ENCODE results near the gene MARCKSL1. TPM values are rescaled to one million over a fixed set of nuclear protein-coding genes. Genes with fewer than 3 reads are reported as not detected.
"Not testable (repeated sequence)": the region's sequence is repeated elsewhere in the genome, so short reads cannot be mapped to it uniquely, and the experiment has no call there.

Gene MARCKSL1
- total RNA-seq, 2 donors from 2014 or later: 18.4 to 24.4 TPM

DNA sequence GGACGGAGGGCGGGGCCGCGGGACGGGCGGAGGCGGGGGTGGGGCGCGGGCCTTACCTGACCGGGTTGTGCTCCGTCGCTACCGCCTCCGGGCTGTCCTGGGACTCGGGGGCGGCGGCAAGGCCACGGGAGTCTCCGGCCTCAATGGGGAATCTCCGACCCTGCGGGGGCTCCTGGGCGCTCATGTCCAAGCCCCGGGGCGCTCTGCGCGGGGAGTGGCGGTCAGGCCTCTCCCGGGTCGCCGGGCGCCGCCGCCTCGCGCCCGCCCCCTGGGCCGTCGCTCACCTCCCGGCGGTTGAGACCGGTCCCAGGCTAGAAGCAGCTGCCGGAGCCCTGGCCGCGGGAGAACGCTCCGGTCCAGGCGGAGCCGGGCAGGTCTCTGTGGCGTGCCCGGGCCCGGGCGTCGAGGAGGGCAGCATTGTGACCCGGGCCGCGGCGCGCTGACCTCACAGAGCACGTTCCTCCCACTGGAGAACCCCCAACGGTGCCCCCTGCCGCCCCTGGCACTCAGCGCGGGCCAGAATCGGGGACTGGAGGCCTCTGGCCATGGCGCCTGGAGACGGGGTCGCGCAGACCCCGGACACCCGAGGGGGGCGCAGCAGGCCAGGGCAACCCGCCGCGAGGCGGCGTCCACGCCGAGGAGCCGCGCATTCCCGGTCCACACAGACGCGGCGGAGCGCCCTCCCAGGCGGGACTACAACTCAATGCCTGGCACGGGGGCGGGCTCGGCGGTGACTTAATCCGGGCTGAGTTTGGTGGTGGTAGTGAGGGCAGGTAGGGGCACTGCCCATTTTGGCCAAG is 25.8 kb upstream of the MARCKSL1 start:
- no peaks in the 10 kb centered on the region for H3K9me3 ChIP-seq (ENCODE audit: control insufficient read depth, low read length, poor library complexity, severe bottlenecking)
- DNase-seq (no peak), ATAC-seq (peak; percentile 51)
- peaks cover 3% of the 10 kb centered on the region for H3K36me3 Mint-ChIP-seq (ENCODE audit: low read depth)
- peak overlapping the region; percentile 45 for H3K27ac Mint-ChIP-seq
- H3K4me1 Mint-ChIP-seq: peaks cover 18% of the 10 kb centered on the region
- peak overlapping the region; percentile 15 for H3K4me3 Mint-ChIP-seq
- H3K27me3 Mint-ChIP-seq: peaks cover 12% of the 10 kb centered on the region

DNA sequence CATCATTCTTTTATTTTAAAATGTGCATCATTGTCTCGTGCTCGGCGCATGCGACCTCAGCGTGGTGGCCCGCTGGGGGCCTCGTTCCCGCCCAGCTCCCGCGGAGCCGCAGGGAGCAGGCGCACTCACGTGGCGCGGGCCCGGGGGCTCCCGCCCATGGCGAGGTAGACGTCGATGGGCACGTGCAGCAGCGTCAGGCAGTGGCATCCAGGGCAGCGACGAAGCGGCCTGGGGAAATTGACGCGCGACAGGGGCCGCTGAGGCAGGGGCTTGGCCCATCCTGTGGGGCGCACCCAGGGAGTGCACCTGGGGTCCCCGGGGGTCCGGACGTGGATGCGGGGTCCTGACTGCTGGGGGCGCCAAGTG is 25.3 kb upstream of the MARCKSL1 start:
- H3K27me3 Mint-ChIP-seq: peaks cover 12% of the 10 kb centered on the region
- ATAC-seq: peak; percentile 14
- no peaks in the 10 kb centered on the region for H3K9me3 ChIP-seq (ENCODE audit: control insufficient read depth, low read length, poor library complexity, severe bottlenecking)
- H3K27ac Mint-ChIP-seq: peak overlapping the region; percentile 91
- H3K4me3 Mint-ChIP-seq: peak overlapping the region; percentile 89
- H3K36me3 Mint-ChIP-seq (ENCODE audit: low read depth): peaks cover 3% of the 10 kb centered on the region
- H3K4me1 Mint-ChIP-seq: peaks cover 18% of the 10 kb centered on the region
- DNase-seq: no peak

DNA sequence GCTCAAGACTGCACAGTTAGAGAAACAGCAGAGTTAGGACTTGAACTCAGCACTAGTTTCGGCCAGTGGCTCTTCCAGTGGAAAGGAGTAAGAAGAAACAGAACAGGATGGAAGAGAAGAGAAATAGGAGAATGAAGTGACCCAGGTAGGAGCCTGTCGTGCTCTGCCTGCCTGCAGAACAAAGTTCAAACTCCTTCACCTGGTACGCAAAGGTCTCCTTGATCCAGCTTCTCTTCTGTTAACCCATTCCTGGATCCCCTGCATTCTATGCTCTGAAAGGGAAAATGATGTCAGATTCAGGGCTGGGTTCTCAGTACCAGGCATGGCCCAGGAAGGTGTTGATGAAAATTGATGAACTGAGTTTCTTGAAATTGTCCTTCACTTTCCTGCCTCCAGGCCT is 22.4 kb upstream of the MARCKSL1 start:
- Mint-ChIP-seq H3K27me3 (peaks cover 19% of the 10 kb centered on the region), H3K4me1 (peaks cover 33% of the 10 kb centered on the region), H3K36me3 (ENCODE audit: low read depth) (peaks cover 9% of the 10 kb centered on the region), H3K4me3 (no peak overlapping the region), H3K27ac (peak overlapping the region; percentile 9)
- no peak for DNase-seq
- H3K9me3 ChIP-seq (ENCODE audit: control insufficient read depth, low read length, poor library complexity, severe bottlenecking): no peaks in the 10 kb centered on the region
- ATAC-seq: no peak

DNA sequence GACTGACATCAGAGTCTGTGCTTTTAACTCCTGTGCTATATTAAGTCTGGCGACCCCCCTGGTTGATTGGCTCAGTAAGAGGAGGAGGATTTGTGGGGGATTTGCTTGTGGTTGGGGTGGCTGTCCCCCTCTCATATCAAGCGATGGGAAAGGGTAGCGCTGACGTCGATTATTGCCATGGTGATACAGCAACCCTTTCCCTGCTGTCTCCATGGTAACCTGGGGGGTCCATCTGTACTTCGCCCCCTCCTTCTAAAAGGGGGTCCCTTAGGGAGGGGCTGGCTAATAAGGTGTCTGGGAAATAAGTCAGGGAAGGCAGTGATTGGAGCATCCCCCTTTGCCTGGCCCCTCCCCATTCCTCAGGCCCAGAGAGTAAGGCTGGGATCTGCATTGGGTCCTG is 21.6 kb upstream of the MARCKSL1 start:
- peaks cover 9% of the 10 kb centered on the region for H3K36me3 Mint-ChIP-seq (ENCODE audit: low read depth)
- H3K27me3 Mint-ChIP-seq: peaks cover 18% of the 10 kb centered on the region
- no peak overlapping the region for H3K4me3 Mint-ChIP-seq
- H3K4me1 Mint-ChIP-seq: peaks cover 33% of the 10 kb centered on the region
- H3K9me3 ChIP-seq (ENCODE audit: control insufficient read depth, low read length, poor library complexity, severe bottlenecking): no peaks in the 10 kb centered on the region
- DNase-seq (no peak), ATAC-seq (no peak)
- H3K27ac Mint-ChIP-seq: peak overlapping the region; percentile 9

DNA sequence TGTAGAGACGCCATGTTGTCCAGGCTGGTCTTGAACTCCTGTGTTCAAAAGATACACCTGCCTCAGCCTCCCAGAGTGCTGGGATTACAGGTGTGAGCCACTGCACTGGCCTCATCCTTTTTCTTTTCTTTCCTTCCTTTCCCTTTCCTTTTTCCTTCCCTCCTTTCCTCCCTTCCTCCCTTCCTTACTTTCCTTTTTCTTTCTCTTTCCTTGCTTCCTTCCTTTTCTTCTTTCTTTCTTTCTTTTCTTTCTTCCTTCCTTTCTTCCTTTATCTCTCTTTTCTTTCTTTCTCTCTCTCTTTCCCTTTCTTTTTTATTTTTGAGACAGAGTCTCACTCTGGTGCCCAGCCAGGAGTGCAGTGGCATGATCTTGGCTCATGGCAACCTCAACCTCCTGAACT is 20.4 kb upstream of the MARCKSL1 start:
- H3K9me3 ChIP-seq (ENCODE audit: control insufficient read depth, low read length, poor library complexity, severe bottlenecking): no peaks in the 10 kb centered on the region
- Mint-ChIP-seq H3K4me3 (no peak overlapping the region), H3K27me3 (peaks cover 13% of the 10 kb centered on the region), H3K27ac (peak overlapping the region; percentile 89), H3K4me1 (peaks cover 30% of the 10 kb centered on the region), H3K36me3 (ENCODE audit: low read depth) (peaks cover 9% of the 10 kb centered on the region)
- ATAC-seq (no peak), DNase-seq (no peak)

DNA sequence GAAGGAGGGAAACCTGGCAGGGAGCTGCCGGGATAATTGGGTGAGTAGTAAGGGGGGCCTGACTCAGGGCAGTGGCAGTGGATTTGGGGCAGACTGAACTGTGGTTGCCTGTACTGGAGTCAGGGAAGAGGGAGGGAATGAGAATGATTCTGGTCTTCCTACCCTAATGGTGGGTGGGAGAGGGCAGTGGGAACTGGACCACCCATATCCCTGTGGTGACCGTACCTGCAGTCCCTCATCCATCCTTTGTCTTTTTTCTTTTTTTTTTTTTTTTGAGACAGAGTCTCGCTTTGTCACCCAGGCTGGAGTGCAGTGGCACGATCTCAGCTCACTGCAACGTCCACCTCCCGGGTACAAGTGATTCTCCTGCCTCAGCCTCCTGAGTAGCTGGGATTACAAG is 19.7 kb upstream of the MARCKSL1 start:
- H3K4me1 Mint-ChIP-seq: peaks cover 29% of the 10 kb centered on the region
- not testable (repeated sequence) for H3K9me3 ChIP-seq (ENCODE audit: control insufficient read depth, low read length, poor library complexity, severe bottlenecking); H3K27ac Mint-ChIP-seq; H3K36me3 Mint-ChIP-seq (ENCODE audit: low read depth); ATAC-seq; H3K27me3 Mint-ChIP-seq; DNase-seq; H3K4me3 Mint-ChIP-seq

DNA sequence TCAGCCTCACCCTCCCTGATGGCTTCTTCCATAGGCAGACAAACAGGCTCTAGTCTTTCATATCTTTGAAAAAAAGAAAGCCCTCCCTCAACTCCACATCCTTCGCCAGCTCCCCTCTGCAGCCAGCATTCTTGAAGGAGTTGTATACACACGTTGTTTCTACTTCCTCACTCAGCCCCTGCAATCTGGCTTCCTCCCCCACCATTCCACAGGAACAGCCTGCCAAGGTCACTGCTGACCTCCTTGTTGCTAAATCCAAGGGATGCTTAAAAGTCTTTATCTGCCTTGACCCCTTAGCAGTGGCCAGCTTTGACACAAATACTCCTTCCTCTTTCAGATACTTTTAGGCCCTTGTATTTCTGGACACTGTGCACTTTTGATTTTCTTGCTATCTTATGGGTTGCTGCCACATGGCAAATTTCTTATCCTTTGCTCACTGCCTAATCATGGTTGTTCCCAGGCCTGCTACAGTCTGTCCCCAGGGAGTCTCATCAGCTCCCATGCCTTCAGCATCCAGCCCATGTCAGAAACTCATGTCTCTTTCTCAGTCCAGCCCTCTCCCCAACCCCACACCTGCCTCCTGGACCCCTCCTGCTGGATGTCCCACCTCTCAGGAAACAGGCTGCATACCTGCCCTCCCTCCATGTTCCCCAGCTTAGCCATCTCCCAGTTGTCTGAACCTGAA is 18.0 kb upstream of the MARCKSL1 start:
- Mint-ChIP-seq H3K36me3 (ENCODE audit: low read depth) (peaks cover 6% of the 10 kb centered on the region), H3K4me3 (no peak overlapping the region), H3K4me1 (peaks cover 35% of the 10 kb centered on the region), H3K27me3 (peaks cover 7% of the 10 kb centered on the region), H3K27ac (peak overlapping the region; percentile 90)
- ATAC-seq: no peak
- DNase-seq: no peak
- H3K9me3 ChIP-seq (ENCODE audit: control insufficient read depth, low read length, poor library complexity, severe bottlenecking): no peaks in the 10 kb centered on the region

DNA sequence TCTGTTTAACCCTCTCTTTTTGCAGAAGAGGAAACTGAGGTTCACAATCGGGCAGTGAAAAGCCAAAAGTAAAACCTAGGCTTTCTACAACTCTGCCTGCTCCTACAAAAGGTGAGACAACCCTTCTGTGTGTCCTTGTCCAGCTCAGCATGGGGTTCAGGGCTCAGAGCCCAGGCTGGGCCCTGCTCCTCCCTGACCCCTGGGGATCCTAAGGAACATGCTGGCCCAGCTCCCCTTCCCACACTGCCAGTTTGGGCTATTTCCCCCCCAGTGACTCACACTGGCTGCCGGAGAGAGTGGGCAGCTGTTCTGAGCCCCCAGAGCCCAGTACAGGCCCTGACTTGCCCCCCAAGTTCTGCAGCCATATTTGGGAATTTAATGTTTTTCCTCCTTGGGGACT is 17.4 kb upstream of the MARCKSL1 start:
- H3K36me3 Mint-ChIP-seq (ENCODE audit: low read depth): peaks cover 6% of the 10 kb centered on the region
- DNase-seq (no peak), ATAC-seq (no peak)
- H3K9me3 ChIP-seq (ENCODE audit: control insufficient read depth, low read length, poor library complexity, severe bottlenecking): no peaks in the 10 kb centered on the region
- peak overlapping the region; percentile 39 for H3K4me3 Mint-ChIP-seq
- peak overlapping the region; percentile 90 for H3K27ac Mint-ChIP-seq
- peaks cover 39% of the 10 kb centered on the region for H3K4me1 Mint-ChIP-seq
- H3K27me3 Mint-ChIP-seq: peaks cover 7% of the 10 kb centered on the region

DNA sequence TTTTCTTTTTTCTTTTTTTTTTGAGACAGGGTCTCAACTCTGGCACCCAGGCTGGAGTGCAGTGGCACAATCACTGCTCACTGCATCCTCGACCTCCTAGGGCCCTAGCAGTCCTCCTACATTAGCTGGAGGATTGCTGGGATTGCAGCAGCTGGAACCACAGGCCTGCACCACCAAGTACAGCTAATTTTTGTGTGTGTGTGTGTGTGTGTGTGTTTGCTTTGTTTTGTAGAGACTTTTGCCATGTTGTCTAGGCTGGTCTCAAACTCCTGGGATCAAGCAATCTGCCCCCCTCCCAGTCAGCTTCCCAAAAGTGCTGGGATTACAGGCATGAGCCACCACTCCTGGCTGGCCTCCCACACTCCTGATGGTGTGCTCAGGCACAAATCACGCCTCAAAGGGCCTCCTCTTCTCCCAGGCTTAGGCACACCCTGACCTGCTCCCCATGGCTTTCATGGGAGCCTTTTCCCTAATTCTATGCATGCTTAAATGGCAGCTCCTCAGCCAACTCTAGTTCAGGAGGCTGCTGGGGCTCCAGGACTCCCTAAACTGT is 16.9 kb upstream of the MARCKSL1 start:
- H3K9me3 ChIP-seq (ENCODE audit: control insufficient read depth, low read length, poor library complexity, severe bottlenecking): no peaks in the 10 kb centered on the region
- Mint-ChIP-seq H3K4me3 (peak overlapping the region; percentile 85), H3K36me3 (ENCODE audit: low read depth) (peaks cover 6% of the 10 kb centered on the region), H3K4me1 (peaks cover 41% of the 10 kb centered on the region), H3K27ac (peak overlapping the region; percentile 90), H3K27me3 (peaks cover 7% of the 10 kb centered on the region)
- ATAC-seq (no peak), DNase-seq (no peak)

DNA sequence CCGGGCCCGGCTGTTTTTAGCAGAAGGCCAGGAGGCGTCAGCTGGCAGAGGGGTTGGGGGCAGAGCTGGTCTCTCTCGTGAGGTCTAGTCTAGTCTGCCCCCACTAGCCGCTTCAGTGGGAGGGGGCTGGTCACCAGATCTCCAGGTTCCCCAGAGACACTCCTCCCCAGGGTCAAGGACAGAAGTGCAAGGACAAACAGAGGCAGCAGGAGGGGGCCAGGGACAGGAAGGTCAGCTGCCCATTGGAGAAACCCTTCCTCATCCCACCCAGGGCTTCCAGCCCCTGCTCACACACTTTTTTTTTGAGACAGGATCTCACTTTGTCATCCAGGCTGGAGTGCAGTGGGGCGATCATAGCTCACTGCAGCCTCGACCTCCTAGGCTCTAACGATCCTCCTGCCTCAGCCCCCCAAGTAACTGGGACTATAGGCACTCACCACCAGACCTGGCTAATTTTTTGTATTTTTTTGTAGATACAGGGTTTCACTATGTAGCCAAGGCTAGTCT is 16.3 kb upstream of the MARCKSL1 start:
- Mint-ChIP-seq H3K27ac (peak overlapping the region; percentile 90), H3K4me3 (peak overlapping the region; percentile 85), H3K4me1 (peaks cover 41% of the 10 kb centered on the region), H3K27me3 (peaks cover 7% of the 10 kb centered on the region), H3K36me3 (ENCODE audit: low read depth) (peaks cover 6% of the 10 kb centered on the region)
- no peak for ATAC-seq
- no peaks in the 10 kb centered on the region for H3K9me3 ChIP-seq (ENCODE audit: control insufficient read depth, low read length, poor library complexity, severe bottlenecking)
- DNase-seq: no peak

DNA sequence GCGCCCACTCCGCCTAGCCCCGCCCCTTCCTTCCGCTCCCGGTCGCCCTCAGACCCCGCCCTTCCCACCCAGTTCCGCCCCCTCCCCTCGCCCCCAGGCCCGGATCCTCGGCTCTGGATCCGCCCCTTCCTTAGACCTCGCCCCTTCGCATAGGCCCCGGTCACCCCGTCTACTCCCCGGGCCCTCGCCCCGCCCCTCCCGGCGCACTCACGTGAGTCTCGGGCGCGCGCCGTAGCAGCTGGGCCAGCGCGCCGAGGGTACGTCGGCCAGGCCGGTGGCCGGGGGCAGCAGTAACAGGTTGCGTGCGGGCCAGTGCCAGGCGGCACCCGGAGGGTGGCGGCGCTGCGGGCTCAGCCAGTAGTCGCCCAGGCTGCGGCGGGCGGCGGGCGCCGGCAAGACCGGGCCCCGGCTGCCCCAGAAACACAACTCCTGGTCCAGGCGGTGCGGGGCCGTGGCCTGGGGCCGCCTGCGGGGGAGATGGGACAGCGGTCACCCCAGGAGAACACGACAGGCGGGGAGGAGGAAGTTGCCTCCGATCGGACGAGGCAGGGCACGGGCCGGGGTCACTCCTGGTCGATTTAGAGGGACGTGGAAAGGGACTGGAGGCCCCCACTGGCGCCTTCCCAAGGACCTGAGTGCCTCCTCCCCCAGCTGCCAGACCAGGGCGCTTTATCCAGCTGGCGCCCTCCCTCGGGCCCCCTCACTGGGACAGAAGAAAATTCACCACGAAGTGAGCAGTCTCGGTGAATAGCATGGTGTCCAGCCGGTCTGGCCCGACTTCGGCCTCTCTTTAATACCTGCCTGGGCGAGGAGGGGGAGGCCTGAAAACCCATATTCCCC is 15.6 kb upstream of the MARCKSL1 start:
- H3K36me3 Mint-ChIP-seq (ENCODE audit: low read depth): peaks cover 6% of the 10 kb centered on the region
- H3K27me3 Mint-ChIP-seq: peaks cover 7% of the 10 kb centered on the region
- peak; percentile 96 for ATAC-seq
- H3K4me3 Mint-ChIP-seq: peak overlapping the region; percentile 85
- peaks cover 44% of the 10 kb centered on the region for H3K4me1 Mint-ChIP-seq
- no peaks in the 10 kb centered on the region for H3K9me3 ChIP-seq (ENCODE audit: control insufficient read depth, low read length, poor library complexity, severe bottlenecking)
- DNase-seq: peak; percentile 86 to 91 (median 90)
- H3K27ac Mint-ChIP-seq: peak overlapping the region; percentile 90

DNA sequence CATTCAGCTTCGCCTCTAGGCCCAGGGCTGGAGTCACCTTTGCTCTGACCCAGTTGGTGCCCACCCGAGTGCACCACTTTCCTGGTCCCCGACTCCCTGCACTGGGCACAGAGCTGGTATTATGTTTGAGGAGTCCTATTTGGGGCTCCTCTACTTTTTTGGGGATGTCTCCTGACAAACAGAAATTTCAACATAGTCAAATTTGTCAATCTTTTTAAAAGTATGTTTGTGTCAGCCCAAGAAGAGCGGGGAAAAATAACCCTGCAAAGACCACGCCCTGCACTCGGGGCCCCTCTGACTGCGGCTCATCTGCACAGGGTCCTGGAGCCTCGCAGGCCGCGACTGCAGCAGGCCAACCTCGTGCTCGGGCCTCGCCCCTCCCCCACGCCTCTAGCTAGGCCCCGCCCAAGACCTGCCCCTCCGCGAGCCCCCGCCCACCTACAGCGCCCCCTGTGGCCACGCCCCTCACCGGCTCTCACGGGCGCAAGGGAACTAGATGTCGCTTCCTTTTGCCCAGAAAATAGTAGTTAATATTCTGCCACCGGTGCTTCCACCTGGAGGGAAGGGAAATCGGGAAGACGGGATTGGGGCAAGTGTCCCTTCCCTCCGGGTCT is 14.9 kb upstream of the MARCKSL1 start:
- H3K9me3 ChIP-seq (ENCODE audit: control insufficient read depth, low read length, poor library complexity, severe bottlenecking): no peaks in the 10 kb centered on the region
- Mint-ChIP-seq H3K4me3 (peak overlapping the region; percentile 85), H3K4me1 (peaks cover 52% of the 10 kb centered on the region), H3K27ac (peak overlapping the region; percentile 56), H3K27me3 (peaks cover 7% of the 10 kb centered on the region), H3K36me3 (ENCODE audit: low read depth) (peaks cover 6% of the 10 kb centered on the region)
- DNase-seq: peak in 2 of 3 donors; percentile 73 to 74
- peak; percentile 80 for ATAC-seq
